Adrenal gland (tissue), 12 donors: ENCODE data around the gene PDE2A. TPM values are rescaled to one million over a fixed set of nuclear protein-coding genes. Genes with fewer than 3 reads are reported as not detected.

Source experiments
- DNase-seq, 7 donors: peaks; one replicate each; pipeline ENCODE4 v3.0.0-alpha.2; 2019 to 2020
- H3K27ac ChIP-seq, 5 donors: fragments of 200-600 bp; sonication (generic) in 4 of 5; 1 replicate in 3 of 5; 2 replicates in 2 of 5; pipeline versions ENCODE4 v1.5.1 to v1.8.0; 2016 to 2020; ENCODE audit warnings: mild to moderate bottlenecking in 1 of 5
- H3K27me3 ChIP-seq: fragments of 200-600 bp; 2 replicates; pipeline ENCODE4 v1.8.0; 2021
- H3K36me3 ChIP-seq, 2 donors: fragments of 200-600 bp; replicated peaks in 1 of 2; 1 replicate in 1 of 2; 2 replicates in 1 of 2; pipeline versions ENCODE4 v1.5.1 to v1.8.0; 2018 to 2022
- H3K4me1 ChIP-seq, 2 donors: fragments of 200-600 bp; replicated peaks in 1 of 2; 1 replicate in 1 of 2; 2 replicates in 1 of 2; pipeline versions ENCODE4 v1.5.1 to v1.8.0; 2018 to 2021
- H3K4me3 ChIP-seq, 4 donors: fragments of 200-600 bp; sonication (generic) in 3 of 4; one replicate each; pipeline ENCODE4 v1.5.1; 2016 to 2018
- H3K9me3 ChIP-seq, 3 donors: fragments of 200-600 bp; sonication (generic) in 1 of 3; replicated peaks in 1 of 3; 1 replicate in 2 of 3; 2 replicates in 1 of 3; pipeline versions ENCODE4 v1.5.1 to v1.8.0; 2016 to 2021
- CTCF ChIP-seq, 6 experiments: fragments of 450-650 bp in 4 of 6; fragments of 200-600 bp in 2 of 6; sonication (generic) in 1 of 6; IDR thresholded peaks; 1 replicate in 5 of 6; 2 replicates in 1 of 6; pipeline versions ENCODE4 v1.5.1 to v1.8.0; 2016 to 2021; ENCODE audit warnings: antibody characterized with exemption in 6 of 6, mild to moderate bottlenecking in 2 of 6, moderate library complexity in 1 of 6
- POLR2A ChIP-seq, 2 donors: fragments of 450-650 bp; IDR thresholded peaks; one replicate each; pipeline ENCODE4 v1.6.1; 2017; ENCODE audit warnings: antibody characterized with exemption in 2 of 2, mild to moderate bottlenecking in 2 of 2, moderate library complexity in 1 of 2
- WGBS, 4 donors: extraction: QIAGEN DNeasy Blood & Tissue Kit in 2 of 4; methylation state at CpG; one replicate each; pipeline versions ENCODE4 v1.1.5 to v1.1.7; 2013 to 2017; 5-methylcytosine and 5-hydroxymethylcytosine counted together
- intact Hi-C, 2 donors: fragments of 100-400 bp; cut with DNase I; formaldehyde crosslinking; loops; one replicate each; pipeline versions ENCODE4 v1.14.1 to v1.15.0; 2022 to 2023
- polyA plus RNA-seq, 3 donors: library from polyadenylated mRNA; stranded (reverse); fragments of 200-250 nt in 2 of 3; fragments of 350-450 nt in 1 of 3; fragmentation: Illumina TruSeq in 1 of 3; extraction: RNeasy Lipid Tissue Mini Kit (QIAGEN cat#74804) in 1 of 3; gene quantifications; one replicate each; pipeline ENCODE4 v1.2.3, GENCODE V29; 2013 to 2014
- total RNA-seq, 9 donors: library from RNA; depleted of rRNA in 4 of 9; stranded (reverse); fragments of >200 nt in 4 of 9; fragments of 120-200 nt in 1 of 9; fragmentation: NEBNext Ultra II Directional in 1 of 9; extraction: Animal tissue kit (Norgen Biotek cat#: 25700) in 1 of 9; gene quantifications; one replicate each; pipeline versions ENCODE4 v1.1.0 to v1.2.4, GENCODE V29; 2013 to 2023
- donor health status: healthy with polysubstance abuse.
- donor health status: Bipolar disorder and iron deficiency.
- donor health status: DM: yes; HTN: yes; CAD: no.
- donor health status: DM: no; HTN: no; CAD: no.
- donor health status: DM: no; HTN: no; CAD: no.
- donor health status: DM: yes; HTN: yes; CAD: no.

The PDE2A gene
- total and polyA plus RNA-seq, 12 donors: 11.5 to 226 (median 67.6) TPM

- Histone ChIP-seq H3K4me3 (no peak overlapping the region), H3K27me3 (no peaks in the 10 kb centered on the region), H3K36me3 (peaks cover 0 to 8% of the 10 kb centered on the region in 2 donors), H3K4me1 (no peaks in the 10 kb centered on the region), H3K27ac (no peak overlapping the region), H3K9me3 (no peaks in the 10 kb centered on the region)
- peak; percentile 50 to 84 (median 72) for DNase-seq
- no peak for TF ChIP-seq POLR2A (IDR thresholded peaks at IDR 0.05)
- TF ChIP-seq CTCF (IDR thresholded peaks at IDR 0.05): peak; percentile 90 to 97 (median 95)
- 16 to 18% (median 17%) methylated on average over 11 to 15 of the region's 15 CpGs for WGBS, 4 donors
- intact Hi-C loops: loop anchor here in 1 of 2 donors (5.0 kb wide), 1 partner anchor 61 kb away; no protein-coding TSS in a partner anchor
Measured at GRCh38 chr11:72585762-72586311, 88.4 kb downstream of the PDE2A start.

GRCh38 chr11:72584939-72585597 lies 89.2 kb downstream of the PDE2A start:
- H3K36me3 ChIP-seq: peaks cover 0 to 10% of the 10 kb centered on the region in 2 donors
- H3K27ac ChIP-seq: peak overlapping the region in 1 of 5 donors; percentile 8
- H3K27me3 ChIP-seq: no peaks in the 10 kb centered on the region
- no peak for TF ChIP-seq POLR2A (IDR thresholded peaks at IDR 0.05)
- TF ChIP-seq CTCF (IDR thresholded peaks at IDR 0.05): no peak
- H3K9me3 ChIP-seq: no peaks in the 10 kb centered on the region
- no peak overlapping the region for H3K4me3 ChIP-seq
- DNase-seq: peak in 1 of 7 donors; percentile 12
- no peaks in the 10 kb centered on the region for H3K4me1 ChIP-seq
- 54 to 64% (median 57%) methylated on average over 12 of the region's 12 CpGs for WGBS, 4 donors
- intact Hi-C loops: loop anchor here in 1 of 2 donors (5.0 kb wide), 1 partner anchor 62 kb away; no protein-coding TSS in a partner anchor

- Histone ChIP-seq H3K27me3 (no peaks in the 10 kb centered on the region), H3K9me3 (no peaks in the 10 kb centered on the region), H3K4me3 (no peak overlapping the region), H3K36me3 (peaks cover 0 to 10% of the 10 kb centered on the region in 2 donors), H3K4me1 (no peaks in the 10 kb centered on the region), H3K27ac (peak overlapping the region in 1 of 5 donors; percentile 8)
- DNase-seq: peak; percentile 49 to 75 (median 61)
- intact Hi-C loops: no loop called here
- TF ChIP-seq POLR2A (IDR thresholded peaks at IDR 0.05) (no peak), CTCF (IDR thresholded peaks at IDR 0.05) (no peak)
- WGBS, 4 donors: 52 to 64% (median 55%) methylated on average over 37 to 59 of the region's 59 CpGs
Measured at GRCh38 chr11:72584293-72584938, 89.8 kb downstream of the PDE2A start.

GRCh38 chr11:72583616-72584292 lies 90.5 kb downstream of the PDE2A start:
- H3K27me3 ChIP-seq: no peaks in the 10 kb centered on the region
- TF ChIP-seq POLR2A (IDR thresholded peaks at IDR 0.05) (no peak), CTCF (IDR thresholded peaks at IDR 0.05) (no peak)
- intact Hi-C loops: no loop called here
- H3K36me3 ChIP-seq: peaks cover 0 to 10% of the 10 kb centered on the region in 2 donors
- H3K4me1 ChIP-seq: no peaks in the 10 kb centered on the region
- H3K9me3 ChIP-seq: no peaks in the 10 kb centered on the region
- no peak overlapping the region for H3K27ac ChIP-seq
- no peak overlapping the region for H3K4me3 ChIP-seq
- peak in 1 of 7 donors; percentile 6 for DNase-seq
- 78 to 85% (median 82%) methylated on average over 17 to 22 of the region's 22 CpGs for WGBS, 4 donors
